ENCODE results near the gene DNAH1. TPM values are rescaled to one million over a fixed set of nuclear protein-coding genes. Genes with fewer than 3 reads are reported as not detected.
A peak's percentile ranks its signal among the peaks of the same experiment; 100 is the strongest.

The DNAH1 gene
- total RNA-seq, 1 donor from 2014 or later: 9.6 TPM

DNA sequence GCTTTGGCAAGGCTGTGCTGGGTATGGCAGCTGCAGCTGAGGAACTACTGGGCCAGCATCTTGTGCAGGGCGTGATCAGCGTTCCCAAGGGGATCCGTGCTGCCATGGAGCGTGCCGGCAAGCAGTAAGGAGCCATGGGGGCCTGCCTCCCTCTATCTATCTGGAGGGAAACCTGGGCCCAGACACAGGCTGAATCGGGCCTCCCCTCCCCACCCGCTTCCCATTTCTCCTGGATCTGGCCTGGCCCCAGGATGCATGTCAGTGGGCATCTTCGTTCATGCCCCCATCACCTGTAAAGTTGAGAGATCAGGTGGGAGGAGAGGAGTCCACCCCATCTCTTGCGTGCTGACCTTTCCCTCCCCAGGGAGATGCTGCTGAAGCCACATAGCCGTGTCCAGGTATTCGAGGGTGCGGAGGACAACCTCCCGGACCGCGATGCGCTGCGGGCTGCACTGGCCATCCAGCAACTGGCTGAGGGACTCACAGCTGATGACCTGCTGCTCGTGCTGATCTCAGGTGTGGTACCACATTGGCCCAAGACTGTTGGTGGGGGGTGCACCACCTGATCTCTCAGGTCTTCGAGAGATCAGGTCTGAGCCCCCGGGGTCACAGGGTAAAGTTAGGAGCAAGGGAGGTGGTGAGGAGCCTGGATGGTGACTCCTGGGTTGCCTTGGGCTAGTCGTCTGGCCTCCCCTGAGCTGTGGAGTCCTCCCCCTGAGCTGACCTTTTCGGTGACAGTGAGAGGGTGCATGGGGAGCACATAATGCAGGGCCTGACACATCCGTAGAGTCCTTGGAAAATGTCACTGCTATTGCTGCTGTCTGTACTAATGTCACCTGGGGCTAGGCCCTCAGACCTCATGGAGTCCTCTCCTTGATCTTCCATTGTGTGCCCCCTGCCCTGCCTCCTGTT is 25.3 kb upstream of the DNAH1 start:
- ATAC-seq (no peak), DNase-seq (ENCODE audit: low spot score) (no peak)

DNA sequence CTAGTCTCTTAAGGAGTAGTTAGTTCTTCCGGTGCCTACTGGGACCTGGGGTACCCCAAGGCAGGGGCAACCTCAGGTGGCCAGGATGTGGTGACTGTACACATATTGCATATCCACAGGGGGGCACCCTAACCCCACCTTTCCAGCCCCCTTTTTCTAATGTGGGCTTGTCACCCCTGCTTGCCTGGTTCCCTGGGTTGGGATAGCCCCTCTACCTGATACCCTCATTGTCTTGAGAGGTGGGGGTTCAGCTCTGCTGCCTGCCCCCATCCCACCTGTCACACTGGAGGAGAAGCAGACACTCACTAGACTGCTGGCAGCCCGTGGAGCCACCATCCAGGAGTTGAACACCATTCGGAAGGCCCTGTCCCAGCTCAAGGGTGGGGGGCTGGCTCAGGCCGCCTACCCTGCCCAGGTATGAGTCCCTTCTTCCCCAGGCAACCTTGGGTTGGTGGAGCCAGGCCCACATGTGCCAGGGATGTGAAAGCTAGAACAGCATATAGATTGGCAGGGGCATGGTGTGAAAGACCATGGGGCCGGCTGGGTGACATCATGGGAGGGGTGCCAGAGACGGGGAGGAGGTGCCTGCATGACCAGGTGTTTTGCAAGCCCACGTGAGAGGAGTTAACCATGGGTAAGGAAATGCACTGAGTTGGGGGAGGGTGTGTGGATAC is 24.5 kb upstream of the DNAH1 start:
- DNase-seq (ENCODE audit: low spot score): peak; percentile 75
- ATAC-seq: no peak

DNA sequence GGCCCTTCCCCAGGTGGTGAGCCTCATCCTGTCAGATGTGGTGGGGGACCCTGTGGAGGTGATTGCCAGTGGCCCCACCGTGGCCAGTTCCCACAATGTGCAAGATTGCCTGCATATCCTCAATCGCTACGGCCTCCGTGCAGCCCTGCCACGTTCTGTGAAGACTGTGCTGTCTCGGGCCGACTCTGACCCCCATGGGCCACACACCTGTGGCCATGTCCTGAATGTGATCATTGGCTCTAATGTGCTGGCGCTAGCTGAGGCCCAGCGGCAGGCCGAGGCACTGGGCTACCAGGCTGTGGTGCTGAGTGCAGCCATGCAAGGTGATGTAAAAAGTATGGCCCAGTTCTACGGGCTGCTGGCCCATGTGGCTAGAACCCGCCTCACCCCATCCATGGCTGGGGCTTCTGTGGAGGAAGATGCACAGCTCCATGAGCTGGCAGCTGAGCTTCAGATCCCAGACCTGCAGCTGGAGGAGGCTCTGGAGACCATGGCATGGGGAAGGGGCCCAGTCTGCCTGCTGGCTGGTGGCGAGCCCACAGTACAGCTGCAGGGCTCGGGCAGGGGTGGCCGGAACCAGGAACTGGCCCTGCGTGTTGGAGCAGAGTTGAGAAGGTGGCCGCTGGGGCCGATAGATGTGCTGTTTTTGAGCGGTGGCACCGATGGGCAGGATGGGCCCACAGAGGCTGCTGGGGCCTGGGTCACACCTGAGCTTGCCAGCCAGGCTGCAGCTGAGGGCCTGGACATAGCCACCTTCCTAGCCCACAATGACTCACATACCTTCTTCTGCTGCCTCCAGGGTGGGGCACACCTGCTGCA is 23.7 kb upstream of the DNAH1 start:
- DNase-seq (ENCODE audit: low spot score) (no peak), ATAC-seq (no peak)

DNA sequence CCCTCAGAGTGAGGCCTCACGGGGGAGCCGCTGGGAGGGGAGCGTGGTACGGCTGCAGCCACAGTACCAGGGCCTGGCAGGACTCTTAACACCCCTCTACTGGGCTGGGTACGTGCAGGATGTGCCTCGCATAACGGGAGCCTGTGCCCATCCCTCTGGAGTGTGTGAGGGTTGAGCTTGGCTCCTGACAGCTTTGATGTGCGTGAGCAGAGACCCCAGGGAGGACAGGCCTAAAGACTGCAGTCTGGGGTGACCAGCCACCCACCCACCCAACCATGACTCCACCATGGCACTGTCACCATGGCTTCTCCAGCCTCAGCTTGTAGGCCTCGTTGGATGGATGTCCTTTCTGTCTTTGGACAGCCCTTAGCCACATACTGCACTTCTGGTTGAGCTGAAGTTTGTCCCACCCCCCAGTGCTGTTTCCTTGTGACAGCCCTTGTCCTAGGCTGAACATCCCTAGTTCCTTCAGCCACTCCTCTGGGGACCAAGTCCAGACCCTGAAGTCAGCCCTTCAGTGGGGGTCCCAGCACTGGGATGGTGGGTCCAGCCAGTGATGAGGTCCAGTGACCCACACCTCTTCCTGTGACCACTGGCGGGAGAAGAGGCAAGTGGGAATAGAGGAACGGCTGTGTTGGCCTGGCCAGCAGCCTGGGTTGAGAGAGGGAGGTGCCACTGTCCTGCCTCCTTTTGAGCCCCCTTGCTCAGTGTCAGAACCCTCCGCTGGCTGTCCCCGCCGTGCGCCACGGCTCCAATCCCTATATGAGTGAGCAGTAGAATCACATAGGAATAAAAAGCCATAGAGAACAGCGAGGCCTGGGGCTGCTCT is 22.4 kb upstream of the DNAH1 start:
- DNase-seq (ENCODE audit: low spot score): no peak
- ATAC-seq: no peak

DNA sequence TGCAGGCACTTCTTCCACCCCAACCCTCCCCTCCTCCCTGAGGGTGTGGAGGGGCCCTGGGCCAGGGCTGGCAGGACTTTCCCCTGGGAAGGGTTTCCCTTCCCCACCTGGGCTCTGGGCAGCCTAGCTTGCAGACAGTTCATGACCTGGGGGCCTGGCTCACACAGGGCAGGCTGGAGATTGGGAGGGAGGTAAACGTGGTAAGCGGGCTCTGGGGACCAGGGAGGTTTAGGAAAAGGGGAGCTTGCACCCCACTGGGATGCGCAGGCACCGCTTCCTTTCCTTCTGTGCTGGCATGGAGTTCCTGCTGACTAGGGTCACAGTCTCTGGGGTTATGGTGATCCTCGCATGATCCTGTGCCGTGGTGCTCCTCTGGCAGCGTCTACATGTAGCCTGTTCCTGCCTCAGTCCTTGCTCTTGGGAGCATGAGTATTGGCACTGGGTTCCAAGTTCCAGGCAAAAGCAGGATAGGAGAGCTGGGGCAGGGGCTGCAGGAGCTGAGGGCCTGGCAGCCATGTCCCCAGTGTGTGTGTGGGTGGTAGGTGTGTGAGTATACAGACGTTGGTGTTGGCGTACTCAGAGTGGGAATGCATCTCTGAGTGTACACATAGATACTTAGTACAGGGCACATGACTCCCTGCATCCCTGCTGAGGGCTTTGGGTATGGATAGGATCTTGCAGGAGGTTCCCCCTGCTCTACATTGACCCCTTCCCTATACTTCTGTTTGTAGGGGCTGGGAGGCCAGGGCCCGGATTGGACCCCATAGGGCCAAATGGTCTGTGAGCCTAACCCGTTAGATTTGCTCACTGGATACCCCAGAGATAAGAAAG is 21.6 kb upstream of the DNAH1 start:
- DNase-seq (ENCODE audit: low spot score) (peak; percentile 74), ATAC-seq (peak; percentile 24)

DNA sequence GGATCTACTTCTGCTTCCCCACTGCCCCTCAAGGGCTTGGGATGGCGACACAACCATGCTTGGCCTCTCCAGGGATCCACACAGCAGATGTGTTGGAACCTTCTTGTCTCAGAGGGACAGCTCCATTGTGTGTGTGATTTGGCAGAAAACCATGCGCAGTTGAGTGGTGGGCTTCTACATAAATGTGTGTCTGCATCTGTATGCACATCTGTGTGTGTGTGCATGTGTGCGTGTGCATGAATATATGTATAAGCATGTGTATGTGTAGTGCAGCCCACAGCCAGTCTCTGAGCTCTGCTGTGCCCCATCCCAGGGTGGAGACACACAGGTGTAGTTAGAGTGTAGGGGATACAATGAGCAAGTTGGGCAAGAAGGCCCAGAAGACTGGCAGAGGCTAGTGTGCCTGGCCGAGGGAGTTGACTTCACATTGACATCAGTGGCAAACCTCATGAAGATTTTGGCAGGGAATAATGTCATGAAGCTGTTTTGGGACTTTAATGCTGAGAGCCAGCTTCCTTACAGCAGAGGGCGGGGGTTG is 20.4 kb upstream of the DNAH1 start:
- ATAC-seq (no peak), DNase-seq (ENCODE audit: low spot score) (no peak)

DNA sequence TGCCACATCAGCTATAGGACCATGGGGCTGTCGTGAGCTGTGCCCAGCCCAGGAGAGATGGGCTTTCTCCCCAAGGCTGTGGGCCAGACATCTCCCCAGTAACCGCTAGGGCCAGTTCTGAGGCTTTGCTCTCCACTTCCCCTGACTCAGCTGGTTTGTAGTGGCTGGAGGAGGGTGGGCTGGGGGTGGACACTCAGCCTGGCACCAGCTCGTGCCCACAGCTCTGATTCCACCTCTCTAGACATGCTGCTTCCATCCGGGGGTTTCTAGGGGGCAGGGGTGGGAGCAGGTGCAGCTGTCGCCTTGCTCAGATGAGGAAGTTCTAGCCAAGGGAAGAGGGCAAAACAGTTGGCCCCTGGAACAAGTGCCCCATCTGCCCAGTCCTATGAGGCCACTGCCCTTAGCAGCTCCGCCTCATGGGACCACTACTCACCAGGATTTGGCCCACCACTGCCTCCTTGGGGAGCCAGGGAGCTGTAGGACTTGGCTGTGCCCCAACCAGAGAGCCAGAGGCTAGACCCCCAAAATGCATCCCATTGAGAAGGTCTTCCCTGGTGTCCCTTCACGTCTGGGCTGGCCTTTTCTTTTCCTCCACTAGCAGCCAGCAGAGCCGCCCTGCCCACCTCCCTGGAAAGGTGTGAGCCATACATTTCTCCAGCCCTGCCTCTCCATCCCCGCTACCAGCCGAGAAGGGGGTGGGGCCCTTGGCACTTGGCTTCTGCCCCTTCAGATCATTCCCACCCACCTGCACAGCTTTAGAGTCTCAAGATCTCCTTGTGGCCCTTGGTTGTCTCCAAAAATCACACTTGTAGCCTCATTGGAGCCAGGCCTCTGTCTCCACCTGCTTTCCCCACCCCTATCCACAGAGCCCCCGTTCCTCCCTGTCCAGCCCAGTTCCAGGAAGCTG is 18.6 kb upstream of the DNAH1 start:
- no peak for DNase-seq (ENCODE audit: low spot score)
- peak; percentile 2 for ATAC-seq

DNA sequence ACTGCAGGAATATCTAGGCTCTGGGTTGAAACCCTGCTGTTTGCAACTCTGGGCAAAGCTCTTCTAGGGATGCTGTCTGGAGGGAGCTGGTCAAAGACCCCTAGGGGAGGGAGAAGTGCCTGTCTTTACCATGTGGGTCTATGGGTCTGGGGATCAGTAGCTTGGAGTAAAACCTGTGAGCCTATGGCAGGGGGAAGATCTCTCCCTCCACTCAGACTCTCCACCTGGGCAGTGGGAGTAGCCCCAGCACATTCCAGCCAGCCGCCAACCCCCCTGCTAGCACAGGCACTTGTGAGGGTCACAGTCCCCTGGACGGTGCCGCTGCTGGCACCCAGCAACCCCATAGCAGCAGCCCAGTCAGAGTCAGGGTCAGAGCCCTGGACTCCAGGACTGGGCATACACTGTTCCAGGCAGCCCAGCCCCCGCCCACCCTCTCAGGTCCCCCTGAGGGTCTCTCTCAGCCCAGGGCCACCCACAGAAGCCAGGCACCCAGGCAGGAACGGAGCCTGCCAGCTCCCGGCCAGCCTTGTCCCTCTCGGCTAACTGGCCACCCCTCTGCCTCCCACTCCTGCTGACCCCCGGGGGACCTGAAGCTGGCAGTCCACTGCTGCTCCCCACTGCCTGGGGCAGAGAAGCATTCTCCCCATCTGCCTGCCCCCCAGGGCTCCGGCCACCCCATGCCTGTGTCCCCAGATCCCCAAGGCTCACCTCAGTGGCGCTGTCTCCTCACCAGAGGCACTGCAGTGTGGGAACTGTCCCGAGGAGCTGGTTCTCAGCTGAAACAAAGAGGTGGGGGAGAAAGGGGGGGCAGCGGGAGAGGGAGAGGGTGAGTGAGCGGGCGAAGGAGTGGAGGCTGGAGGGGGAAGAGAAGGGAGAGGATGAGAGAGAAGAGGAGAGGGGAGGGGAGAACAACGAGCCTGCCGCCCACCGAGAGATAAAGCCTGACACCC is 17.7 kb upstream of the DNAH1 start:
- DNase-seq (ENCODE audit: low spot score) (peak; percentile 63), ATAC-seq (peak; percentile 33)

DNA sequence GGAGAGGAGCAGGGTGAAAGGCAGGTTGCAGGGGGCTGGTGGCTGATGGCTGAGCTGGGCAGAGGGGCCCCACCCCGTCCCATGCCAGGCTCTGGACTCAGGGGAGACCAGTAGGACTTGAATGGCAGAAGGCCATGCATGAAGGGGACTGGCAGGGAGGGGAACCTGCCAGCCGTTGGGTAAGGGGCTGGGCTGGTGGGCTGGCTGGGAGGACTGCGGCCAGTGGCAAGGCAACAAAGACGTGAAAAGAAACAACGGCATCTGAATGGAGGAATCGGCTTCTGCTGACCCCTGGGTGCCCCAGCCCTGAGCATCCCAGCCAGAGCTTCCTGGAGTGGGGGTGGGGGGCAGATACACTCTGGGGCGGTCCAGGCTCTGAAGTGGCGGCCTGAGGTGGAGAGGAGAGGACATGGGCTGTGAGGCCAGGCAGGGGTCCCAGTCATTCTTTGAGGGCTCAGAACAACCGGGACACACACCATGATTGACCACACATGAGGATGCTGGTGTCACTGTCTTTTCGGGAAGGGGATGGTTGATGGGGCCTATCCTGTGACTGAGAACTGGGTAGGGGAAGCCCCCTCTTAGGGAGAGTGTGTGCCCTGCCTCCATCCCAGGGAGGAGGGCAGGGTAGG is 16.8 kb upstream of the DNAH1 start:
- DNase-seq (ENCODE audit: low spot score) (no peak), ATAC-seq (peak; percentile 13)

DNA sequence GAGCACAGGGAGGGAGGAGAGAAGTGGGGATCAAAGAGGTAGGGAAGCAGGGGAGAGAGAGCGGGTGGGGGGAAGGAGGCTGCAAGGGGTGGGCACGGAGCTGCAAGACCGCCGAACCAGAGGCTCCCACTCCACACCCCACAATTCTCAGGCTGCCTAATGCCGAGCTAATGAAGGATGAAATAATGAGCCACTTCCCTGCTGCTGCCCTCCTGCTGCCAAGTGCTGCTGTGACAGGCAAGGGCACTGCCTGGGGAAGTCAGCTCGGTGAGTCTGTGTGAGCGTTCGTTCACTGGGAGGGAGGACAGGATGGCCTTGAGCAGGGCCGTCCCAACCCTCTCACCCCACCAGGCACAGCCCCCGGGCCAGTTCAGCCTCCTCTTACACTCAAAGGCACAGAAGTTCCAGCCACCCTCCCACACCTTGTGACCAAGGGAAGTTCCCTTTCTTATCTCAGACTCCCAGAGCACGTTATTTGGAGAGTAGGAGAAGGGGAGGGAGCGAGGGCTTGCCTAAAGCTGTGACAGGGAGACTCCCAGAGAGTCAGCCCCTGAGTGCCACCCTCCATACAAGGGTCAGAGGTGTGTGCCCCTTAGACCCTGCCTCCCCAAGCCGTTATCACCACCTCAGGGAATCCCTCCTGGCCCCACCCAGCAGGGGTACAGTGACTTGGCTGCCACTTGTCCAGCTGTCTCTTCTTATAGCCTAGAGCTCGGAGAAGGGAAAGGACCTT is 16.1 kb upstream of the DNAH1 start:
- peak; percentile 27 for ATAC-seq
- DNase-seq (ENCODE audit: low spot score): no peak

DNA sequence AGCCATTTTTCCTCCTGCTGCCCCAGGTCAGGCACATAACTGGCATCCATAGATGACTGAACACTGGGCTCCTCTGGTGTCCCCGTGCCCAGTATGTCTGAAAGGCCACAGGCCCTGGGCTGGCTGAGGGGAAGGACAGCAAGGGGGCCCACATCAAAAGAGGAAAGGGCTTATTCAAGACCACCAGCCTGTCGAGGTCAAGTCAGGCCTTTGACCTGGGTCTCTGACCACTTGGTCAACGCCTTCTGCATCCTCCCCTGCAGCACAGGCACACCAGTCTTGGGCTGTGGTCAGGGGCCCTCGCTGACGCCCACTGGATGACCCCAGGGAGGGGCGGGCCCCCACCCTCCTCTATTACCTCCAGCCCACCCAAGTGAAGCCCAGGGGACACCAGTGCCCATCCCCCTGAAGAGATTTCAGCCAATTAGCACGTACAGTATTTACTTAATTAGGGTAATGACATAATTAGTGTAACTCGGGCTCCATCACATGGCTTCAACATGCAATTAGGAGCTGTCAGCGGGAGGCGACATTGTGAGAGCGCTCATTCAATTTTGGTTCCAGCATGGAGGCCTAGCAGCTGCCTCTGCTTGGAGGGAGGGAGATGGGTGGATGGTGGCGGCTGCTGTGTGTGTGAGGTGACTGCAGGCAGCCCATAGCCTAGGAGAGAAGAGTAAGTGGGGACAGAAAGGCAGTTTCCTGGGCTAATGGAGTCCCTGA is 13.5 kb upstream of the DNAH1 start:
- ATAC-seq: no peak
- no peak for DNase-seq (ENCODE audit: low spot score)

DNA sequence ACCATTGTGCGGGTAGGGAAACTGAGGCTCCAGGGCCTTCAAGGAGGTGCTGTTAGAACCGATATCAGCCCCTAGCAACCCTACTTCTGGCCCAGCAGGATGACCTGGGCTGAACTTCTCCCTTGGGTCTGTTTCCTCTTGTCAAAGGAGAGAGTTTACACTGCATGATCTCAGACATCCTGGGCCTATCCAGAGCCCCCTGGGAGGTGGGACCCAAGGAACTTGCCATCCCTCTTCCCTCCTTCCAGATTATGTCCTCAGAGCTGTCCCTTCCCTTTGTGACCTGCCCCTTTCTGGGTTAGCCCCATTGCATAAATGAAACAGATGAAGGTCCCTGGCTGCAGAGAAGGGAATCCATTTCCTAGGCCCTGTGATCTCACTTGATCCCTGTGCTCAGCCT is 12.3 kb upstream of the DNAH1 start:
- ATAC-seq (no peak), DNase-seq (ENCODE audit: low spot score) (no peak)

DNA sequence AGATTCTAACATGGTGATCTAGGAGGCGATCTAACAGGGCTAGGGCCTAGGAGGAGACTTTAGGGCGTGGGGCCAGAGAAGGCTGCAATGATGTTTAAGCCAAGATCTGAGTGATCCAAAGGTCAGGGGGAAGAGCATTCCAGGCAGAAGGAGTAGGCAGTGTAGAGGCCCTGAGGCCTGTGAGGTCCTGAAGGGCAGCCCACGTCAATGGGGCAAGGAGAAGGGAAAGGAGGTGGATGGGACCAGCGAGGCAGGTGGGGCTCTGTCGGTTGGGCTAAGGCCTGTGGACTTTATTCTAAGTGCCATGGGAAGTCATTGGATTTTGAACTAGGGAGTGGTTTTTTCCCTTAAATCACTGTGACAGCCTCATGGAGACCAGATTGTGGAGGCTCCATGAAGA is 10.2 kb upstream of the DNAH1 start:
- ATAC-seq (no peak), DNase-seq (ENCODE audit: low spot score) (no peak)

DNA sequence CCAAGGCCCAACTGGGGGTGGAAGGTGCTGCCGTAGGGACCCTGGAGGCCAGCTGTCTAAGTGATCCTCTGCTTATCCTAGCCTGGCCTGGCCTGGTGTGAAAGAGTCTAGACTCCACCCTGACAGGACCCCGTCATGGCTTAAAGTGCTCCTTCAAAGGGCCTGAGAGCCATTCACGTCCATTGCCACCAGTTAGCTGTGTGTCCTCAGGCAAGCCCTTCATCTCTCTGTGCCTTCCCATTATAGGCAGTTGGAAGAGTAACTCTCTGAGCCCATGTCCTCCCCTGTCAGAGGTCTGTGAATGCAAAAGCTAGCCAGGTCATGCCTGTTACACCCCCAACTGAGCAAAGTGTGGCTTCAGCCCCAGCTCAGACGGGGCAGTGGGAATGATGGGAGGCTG is 9.1 kb upstream of the DNAH1 start:
- DNase-seq (ENCODE audit: low spot score) (no peak), ATAC-seq (no peak)

DNA sequence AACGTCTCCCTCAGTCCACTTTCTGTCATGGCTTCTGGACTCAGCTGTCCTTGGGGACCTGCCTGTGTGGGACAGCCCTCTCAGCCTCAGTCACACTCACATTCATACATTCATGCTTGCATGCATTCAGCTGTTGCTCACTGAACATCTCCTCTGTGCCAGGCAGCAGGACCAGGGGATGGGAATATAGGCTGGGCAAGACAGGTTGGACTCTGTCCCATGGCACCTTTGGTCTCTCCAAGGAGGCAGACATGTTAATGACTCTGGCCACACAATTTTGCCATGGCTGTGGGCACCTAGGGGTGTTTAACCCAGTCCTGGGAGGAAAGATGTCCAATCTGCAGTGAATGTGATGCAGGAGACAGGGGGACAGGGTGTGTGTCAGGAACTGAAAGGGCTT is 7.8 kb upstream of the DNAH1 start:
- DNase-seq (ENCODE audit: low spot score) (no peak), ATAC-seq (no peak)
